ENCODE measurements around the gene AMFR.

GRCh38 chr16:56332464-56333079 is 92.8 kb downstream of the AMFR start:
- TF ChIP-seq YY1 (IDR thresholded peaks at IDR 0.05; ENCODE audit: insufficient read depth, insufficient read length) (no peak), ZNF274 (IDR thresholded peaks at IDR 0.05; ENCODE audit: low read depth, low read length) (no peak), SUZ12 (IDR thresholded peaks at IDR 0.05; ENCODE audit: extremely low read depth, insufficient read depth, insufficient read length) (no peak)
